ENCODE results near the gene ATP11A. TPM values are rescaled to one million over a fixed set of nuclear protein-coding genes. Genes with fewer than 3 reads are reported as not detected.

Gene ATP11A
- total RNA-seq, 1 experiment from 2014 or later = 8.7 TPM

DNA sequence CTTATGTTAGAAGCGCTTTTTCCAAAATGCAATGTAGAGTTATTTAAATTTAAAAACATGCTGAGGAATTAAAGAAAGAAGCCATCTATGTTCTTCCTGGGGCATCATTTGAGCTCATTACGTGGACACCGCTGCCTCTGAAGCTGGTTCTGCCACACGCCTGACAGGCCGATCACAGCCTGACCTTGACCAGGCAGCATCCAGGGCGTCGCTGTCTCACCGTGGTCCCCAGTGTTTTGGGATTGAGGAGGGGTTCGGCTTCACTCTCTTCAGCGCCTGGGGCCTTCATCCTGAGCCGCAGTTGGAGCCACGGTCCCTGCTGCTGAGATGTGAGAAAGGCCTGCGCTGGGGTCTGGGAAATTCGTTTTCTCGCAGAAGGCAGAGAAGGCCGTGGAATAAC lies 64.0 kb downstream of the ATP11A start:
- TF ChIP-seq, protein P1, sequence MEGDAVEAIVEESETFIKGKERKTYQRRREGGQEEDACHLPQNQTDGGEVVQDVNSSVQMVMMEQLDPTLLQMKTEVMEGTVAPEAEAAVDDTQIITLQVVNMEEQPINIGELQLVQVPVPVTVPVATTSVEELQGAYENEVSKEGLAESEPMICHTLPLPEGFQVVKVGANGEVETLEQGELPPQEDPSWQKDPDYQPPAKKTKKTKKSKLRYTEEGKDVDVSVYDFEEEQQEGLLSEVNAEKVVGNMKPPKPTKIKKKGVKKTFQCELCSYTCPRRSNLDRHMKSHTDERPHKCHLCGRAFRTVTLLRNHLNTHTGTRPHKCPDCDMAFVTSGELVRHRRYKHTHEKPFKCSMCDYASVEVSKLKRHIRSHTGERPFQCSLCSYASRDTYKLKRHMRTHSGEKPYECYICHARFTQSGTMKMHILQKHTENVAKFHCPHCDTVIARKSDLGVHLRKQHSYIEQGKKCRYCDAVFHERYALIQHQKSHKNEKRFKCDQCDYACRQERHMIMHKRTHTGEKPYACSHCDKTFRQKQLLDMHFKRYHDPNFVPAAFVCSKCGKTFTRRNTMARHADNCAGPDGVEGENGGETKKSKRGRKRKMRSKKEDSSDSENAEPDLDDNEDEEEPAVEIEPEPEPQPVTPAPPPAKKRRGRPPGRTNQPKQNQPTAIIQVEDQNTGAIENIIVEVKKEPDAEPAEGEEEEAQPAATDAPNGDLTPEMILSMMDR (conservative IDR thresholded peaks at IDR 0.05; ENCODE audit: low read depth, low read length) = no peak
- no peak for TF ChIP-seq EZH2phosphoT487 (IDR thresholded peaks at IDR 0.05; ENCODE audit: borderline replicate concordance, low read length)
- TF ChIP-seq EZH2 (IDR thresholded peaks at IDR 0.05; ENCODE audit: low read length, unreplicated experiment) = no peak
- no peak overlapping the region for H3K4me3 ChIP-seq (ENCODE audit: low read length)
- no peaks in the 10 kb centered on the region for H3K9me3 ChIP-seq (ENCODE audit: low read length)
- BruUV-seq (replicated peaks) = no TSS peak
- H3K27ac ChIP-seq (ENCODE audit: low read length) = no peak overlapping the region
- no peaks in the 10 kb centered on the region for H3K36me3 ChIP-seq (ENCODE audit: low read depth, low read length)
- no peak overlapping the region for H3K4me2 ChIP-seq (ENCODE audit: low read length)
- no peak overlapping the region for H3K9ac ChIP-seq (ENCODE audit: low read length)
- H3K4me1 ChIP-seq (ENCODE audit: insufficient read depth, low read length) = no peaks in the 10 kb centered on the region
- H3K79me2 ChIP-seq (ENCODE audit: low read length) = no peaks in the 10 kb centered on the region
- DNase-seq = no peak
- no peaks in the 10 kb centered on the region for H3F3A ChIP-seq (ENCODE audit: low read length, unreplicated experiment)
- H3K9me2 ChIP-seq (replicated peaks; ENCODE audit: low read length) = no peaks in the 10 kb centered on the region
- ATAC-seq = no peak
- no peaks in the 10 kb centered on the region for H4K20me1 ChIP-seq (ENCODE audit: low read length)
- POLR2A ChIA-PET (ENCODE audit: unreplicated experiment) = no interaction called here
- H3K27me3 ChIP-seq (ENCODE audit: low read length) = no peaks in the 10 kb centered on the region
- no peak overlapping the region for H2AFZ ChIP-seq (ENCODE audit: low read length)
- intact Hi-C loops (cut with micrococcal nuclease) = no loop called here
- CTCF ChIA-PET = no interaction called here

DNA sequence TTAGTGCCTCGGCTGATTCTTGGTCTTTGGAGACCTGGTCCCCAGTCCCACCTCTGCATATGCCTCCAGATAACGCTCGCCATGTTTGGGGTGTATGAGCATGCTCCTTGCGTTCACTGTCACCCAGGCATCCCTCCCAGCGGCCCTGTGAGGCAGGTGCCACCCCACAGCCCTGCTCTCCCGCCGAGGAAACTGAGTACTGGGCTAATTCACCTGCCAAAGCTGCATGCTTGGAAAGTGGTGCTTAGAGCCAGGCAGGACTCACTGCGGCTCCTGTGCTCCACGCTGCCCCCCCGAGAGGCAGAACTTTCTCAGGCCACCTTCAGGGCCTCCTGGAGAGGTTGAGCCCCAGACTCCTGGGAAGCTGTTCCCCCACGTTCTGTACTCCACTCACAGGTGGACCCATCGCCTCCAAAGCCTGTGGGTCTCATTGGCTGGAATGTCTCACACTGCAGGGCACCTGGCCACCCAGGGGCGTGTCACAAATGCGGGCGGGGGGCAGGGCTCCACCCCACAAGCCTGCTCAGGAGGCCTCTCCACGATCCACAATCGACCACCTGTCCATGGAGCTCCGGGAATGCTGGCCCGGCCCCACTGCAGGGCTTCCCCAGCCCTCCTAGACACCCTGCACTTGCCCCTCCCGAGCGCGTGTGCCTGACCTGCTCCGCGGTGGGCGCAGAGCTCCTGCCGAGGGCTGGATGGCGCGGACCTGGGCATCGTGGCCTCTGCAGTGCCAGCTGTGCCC lies 64.6 kb downstream of the ATP11A start:
- H3K9ac ChIP-seq (ENCODE audit: low read length) = no peak overlapping the region
- H4K20me1 ChIP-seq (ENCODE audit: low read length) = no peaks in the 10 kb centered on the region
- TF ChIP-seq, protein P1 (conservative IDR thresholded peaks at IDR 0.05; ENCODE audit: low read depth, low read length) = no peak
- TF ChIP-seq EZH2phosphoT487 (IDR thresholded peaks at IDR 0.05; ENCODE audit: borderline replicate concordance, low read length) (no peak), EZH2 (IDR thresholded peaks at IDR 0.05; ENCODE audit: low read length, unreplicated experiment) (no peak)
- H3K36me3 ChIP-seq (ENCODE audit: low read depth, low read length) = no peaks in the 10 kb centered on the region
- BruUV-seq (replicated peaks) = no TSS peak
- no peak overlapping the region for H3K27ac ChIP-seq (ENCODE audit: low read length)
- H3K4me3 ChIP-seq (ENCODE audit: low read length) = no peak overlapping the region
- intact Hi-C loops (cut with micrococcal nuclease) = no loop called here
- H3K9me2 ChIP-seq (replicated peaks; ENCODE audit: low read length) = no peaks in the 10 kb centered on the region
- H3K4me1 ChIP-seq (ENCODE audit: insufficient read depth, low read length) = no peaks in the 10 kb centered on the region
- no peak overlapping the region for H2AFZ ChIP-seq (ENCODE audit: low read length)
- no peak for ATAC-seq
- H3K27me3 ChIP-seq (ENCODE audit: low read length) = no peaks in the 10 kb centered on the region
- H3K4me2 ChIP-seq (ENCODE audit: low read length) = no peak overlapping the region
- DNase-seq = no peak
- no peaks in the 10 kb centered on the region for H3F3A ChIP-seq (ENCODE audit: low read length, unreplicated experiment)
- POLR2A ChIA-PET (ENCODE audit: unreplicated experiment) = no interaction called here
- CTCF ChIA-PET = no interaction called here
- no peaks in the 10 kb centered on the region for H3K79me2 ChIP-seq (ENCODE audit: low read length)
- H3K9me3 ChIP-seq (ENCODE audit: low read length) = no peaks in the 10 kb centered on the region

- Histone ChIP-seq H3K4me1 (ENCODE audit: insufficient read depth, low read length) (peaks cover 8% of the 10 kb centered on the region), H4K20me1 (ENCODE audit: low read length) (no peaks in the 10 kb centered on the region), H3K27ac (ENCODE audit: low read length) (no peak overlapping the region), H3K79me2 (ENCODE audit: low read length) (no peaks in the 10 kb centered on the region), H3K36me3 (ENCODE audit: low read depth, low read length) (no peaks in the 10 kb centered on the region), H3K4me2 (ENCODE audit: low read length) (no peak overlapping the region), H3K9ac (ENCODE audit: low read length) (no peak overlapping the region), H3F3A (ENCODE audit: low read length, unreplicated experiment) (no peaks in the 10 kb centered on the region), H2AFZ (ENCODE audit: low read length) (no peak overlapping the region), H3K4me3 (ENCODE audit: low read length) (no peak overlapping the region), H3K9me3 (ENCODE audit: low read length) (no peaks in the 10 kb centered on the region), H3K27me3 (ENCODE audit: low read length) (no peaks in the 10 kb centered on the region), H3K9me2 (replicated peaks; ENCODE audit: low read length) (no peaks in the 10 kb centered on the region)
- ChIA-PET POLR2A (ENCODE audit: unreplicated experiment) (no interaction called here), CTCF (no interaction called here)
- ATAC-seq (no peak), DNase-seq (no peak)
- TF ChIP-seq EZH2 (IDR thresholded peaks at IDR 0.05; ENCODE audit: low read length, unreplicated experiment) = no peak
- TF ChIP-seq, protein P1 (conservative IDR thresholded peaks at IDR 0.05; ENCODE audit: low read depth, low read length) = no peak
- no peak for TF ChIP-seq EZH2phosphoT487 (IDR thresholded peaks at IDR 0.05; ENCODE audit: borderline replicate concordance, low read length)
- intact Hi-C loops (cut with micrococcal nuclease) = no loop called here
- no TSS peak for BruUV-seq (replicated peaks)
Observed at GRCh38 chr13:112755331-112755730, 65.5 kb downstream of the ATP11A start.
